ENCODE measurements around the gene DNAH1. TPM values are rescaled to one million over a fixed set of nuclear protein-coding genes. Genes with fewer than 3 reads are reported as not detected.

DNAH1 gene
- total and polyA plus RNA-seq, 2 experiments from 2014 or later, result 0.81 to 1.8 TPM

- no peaks in the 10 kb centered on the region for H4K20me1 ChIP-seq (replicated peaks; ENCODE audit: insufficient read depth)
- H3K4me3 ChIP-seq, result no peak overlapping the region
- H2AFZ ChIP-seq, result no peak overlapping the region
- H3K9me2 ChIP-seq (ENCODE audit: insufficient read depth), result no peaks in the 10 kb centered on the region
- no peaks in the 10 kb centered on the region for H3K27me3 ChIP-seq (ENCODE audit: insufficient read depth)
- no peaks in the 10 kb centered on the region for H3K36me3 ChIP-seq (ENCODE audit: insufficient read depth)
- no peak overlapping the region for H3K27ac ChIP-seq (ENCODE audit: low read depth)
- DNase-seq (ENCODE audit: low spot score), result no peak
- peak; percentile 30; the same call in 2 of the 3 replicates for ATAC-seq
- Mint-ChIP-seq H3K4me3 (no peak overlapping the region), H3K9me3 (no peaks in the 10 kb centered on the region), H3K4me1 (no peaks in the 10 kb centered on the region), H3K36me3 (ENCODE audit: low read depth) (no peaks in the 10 kb centered on the region), H3K27me3 (ENCODE audit: insufficient read depth, low read depth, poor library complexity) (peaks cover 19% of the 10 kb centered on the region), H3K27ac (no peak overlapping the region)
- TF ChIP-seq CTCF (conservative IDR thresholded peaks at IDR 0.05; ENCODE audit: low read depth in 2 of 2) (no peak), EZH2 (IDR thresholded peaks at IDR 0.05; ENCODE audit: low read depth, unreplicated experiment) (no peak), JUNB (IDR thresholded peaks at IDR 0.05; ENCODE audit: unreplicated experiment) (no peak), ZNF331 (CRISPR knock-in tag; IDR thresholded peaks at IDR 0.05; ENCODE audit: low read depth) (no peak), NANOG (IDR thresholded peaks at IDR 0.05; ENCODE audit: borderline replicate concordance) (no peak), CREB1 (CRISPR knock-in tag; IDR thresholded peaks at IDR 0.05; ENCODE audit: low read depth) (no peak), ZNF462 (CRISPR knock-in tag; IDR thresholded peaks at IDR 0.05) (no peak), EZH2phosphoT487 (IDR thresholded peaks at IDR 0.05; ENCODE audit: unreplicated experiment) (no peak), ZNF114 (CRISPR knock-in tag; IDR thresholded peaks at IDR 0.05) (no peak), REST (IDR thresholded peaks at IDR 0.05; ENCODE audit: unreplicated experiment) (no peak)
- TF ChIP-seq, protein P1, sequence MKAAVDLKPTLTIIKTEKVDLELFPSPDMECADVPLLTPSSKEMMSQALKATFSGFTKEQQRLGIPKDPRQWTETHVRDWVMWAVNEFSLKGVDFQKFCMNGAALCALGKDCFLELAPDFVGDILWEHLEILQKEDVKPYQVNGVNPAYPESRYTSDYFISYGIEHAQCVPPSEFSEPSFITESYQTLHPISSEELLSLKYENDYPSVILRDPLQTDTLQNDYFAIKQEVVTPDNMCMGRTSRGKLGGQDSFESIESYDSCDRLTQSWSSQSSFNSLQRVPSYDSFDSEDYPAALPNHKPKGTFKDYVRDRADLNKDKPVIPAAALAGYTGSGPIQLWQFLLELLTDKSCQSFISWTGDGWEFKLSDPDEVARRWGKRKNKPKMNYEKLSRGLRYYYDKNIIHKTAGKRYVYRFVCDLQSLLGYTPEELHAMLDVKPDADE (IDR thresholded peaks at IDR 0.05), result no peak
- H3K4me1 ChIP-seq (ENCODE audit: insufficient read depth), result no peaks in the 10 kb centered on the region
- H3F3A ChIP-seq (replicated peaks; ENCODE audit: low read depth), result no peaks in the 10 kb centered on the region
- no peak overlapping the region for H3K4me2 ChIP-seq
- H3K79me2 ChIP-seq (replicated peaks; ENCODE audit: insufficient read depth), result no peaks in the 10 kb centered on the region
These were observed 39.4 kb downstream of the DNAH1 start for GRCh38 chr3:52355526-52355925.

All from GM23338 (cell line).